Measurements from ENCODE around the gene PARD3B.

DNA sequence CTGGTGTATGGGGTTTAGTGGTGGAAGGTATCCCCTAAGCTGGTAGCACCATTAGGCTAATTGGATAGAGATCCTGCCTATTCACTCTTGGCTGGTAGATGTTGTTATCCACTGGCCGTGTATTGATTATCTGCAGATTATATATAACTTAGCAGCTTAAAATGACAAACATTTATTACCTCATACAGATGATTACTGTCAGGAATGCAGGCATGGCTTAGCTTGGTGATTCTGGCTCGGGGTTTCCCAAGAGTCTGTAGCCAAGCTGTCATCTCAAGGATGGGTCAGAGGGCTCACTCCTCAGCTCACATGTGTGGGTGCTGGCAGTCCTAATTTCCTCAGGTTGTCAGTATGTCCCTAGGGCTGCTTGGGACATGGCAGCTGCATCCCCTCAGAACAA lies 465.8 kb downstream of the PARD3B start:
- TF ChIP-seq EP300 (IDR thresholded peaks at IDR 0.05; ENCODE audit: borderline replicate concordance in 1 of 2, control insufficient read depth in 1 of 2, low read depth in 2 of 2, low read length in 2 of 2): no peak
- TF ChIP-seq, protein P1, sequence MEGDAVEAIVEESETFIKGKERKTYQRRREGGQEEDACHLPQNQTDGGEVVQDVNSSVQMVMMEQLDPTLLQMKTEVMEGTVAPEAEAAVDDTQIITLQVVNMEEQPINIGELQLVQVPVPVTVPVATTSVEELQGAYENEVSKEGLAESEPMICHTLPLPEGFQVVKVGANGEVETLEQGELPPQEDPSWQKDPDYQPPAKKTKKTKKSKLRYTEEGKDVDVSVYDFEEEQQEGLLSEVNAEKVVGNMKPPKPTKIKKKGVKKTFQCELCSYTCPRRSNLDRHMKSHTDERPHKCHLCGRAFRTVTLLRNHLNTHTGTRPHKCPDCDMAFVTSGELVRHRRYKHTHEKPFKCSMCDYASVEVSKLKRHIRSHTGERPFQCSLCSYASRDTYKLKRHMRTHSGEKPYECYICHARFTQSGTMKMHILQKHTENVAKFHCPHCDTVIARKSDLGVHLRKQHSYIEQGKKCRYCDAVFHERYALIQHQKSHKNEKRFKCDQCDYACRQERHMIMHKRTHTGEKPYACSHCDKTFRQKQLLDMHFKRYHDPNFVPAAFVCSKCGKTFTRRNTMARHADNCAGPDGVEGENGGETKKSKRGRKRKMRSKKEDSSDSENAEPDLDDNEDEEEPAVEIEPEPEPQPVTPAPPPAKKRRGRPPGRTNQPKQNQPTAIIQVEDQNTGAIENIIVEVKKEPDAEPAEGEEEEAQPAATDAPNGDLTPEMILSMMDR (IDR thresholded peaks at IDR 0.05 in 2 of 3, conservative IDR thresholded peaks at IDR 0.05 in 1 of 3; ENCODE audit: control insufficient read depth in 2 of 3, extremely low read depth in 1 of 3, insufficient read depth in 1 of 3, low read depth in 3 of 3, low read length in 3 of 3): no peak
- TF ChIP-seq RAD21 (IDR thresholded peaks at IDR 0.05; ENCODE audit: insufficient read depth, low read depth, low read length): no peak
- no peak for TF ChIP-seq TAF1 (IDR thresholded peaks at IDR 0.05; ENCODE audit: borderline replicate concordance, low read depth, low read length)
- no peak for TF ChIP-seq CHD2 (IDR thresholded peaks at IDR 0.05; ENCODE audit: borderline replicate concordance, low read depth, low read length)
- TF ChIP-seq FOXM1 (IDR thresholded peaks at IDR 0.05; ENCODE audit: low read depth, low read length): no peak
- no peak for TF ChIP-seq SIN3A (IDR thresholded peaks at IDR 0.05; ENCODE audit: low read depth, low read length)
- TF ChIP-seq CBFB (IDR thresholded peaks at IDR 0.05; ENCODE audit: low read depth): no peak
- TF ChIP-seq SMARCA5 (IDR thresholded peaks at IDR 0.05): no peak
- TF ChIP-seq NRF1 (conservative IDR thresholded peaks at IDR 0.05; ENCODE audit: low read depth, low read length): no peak
- TF ChIP-seq POLR2A (IDR thresholded peaks at IDR 0.05; ENCODE audit: low read depth, low read length): no peak
- TF ChIP-seq, protein P2, sequence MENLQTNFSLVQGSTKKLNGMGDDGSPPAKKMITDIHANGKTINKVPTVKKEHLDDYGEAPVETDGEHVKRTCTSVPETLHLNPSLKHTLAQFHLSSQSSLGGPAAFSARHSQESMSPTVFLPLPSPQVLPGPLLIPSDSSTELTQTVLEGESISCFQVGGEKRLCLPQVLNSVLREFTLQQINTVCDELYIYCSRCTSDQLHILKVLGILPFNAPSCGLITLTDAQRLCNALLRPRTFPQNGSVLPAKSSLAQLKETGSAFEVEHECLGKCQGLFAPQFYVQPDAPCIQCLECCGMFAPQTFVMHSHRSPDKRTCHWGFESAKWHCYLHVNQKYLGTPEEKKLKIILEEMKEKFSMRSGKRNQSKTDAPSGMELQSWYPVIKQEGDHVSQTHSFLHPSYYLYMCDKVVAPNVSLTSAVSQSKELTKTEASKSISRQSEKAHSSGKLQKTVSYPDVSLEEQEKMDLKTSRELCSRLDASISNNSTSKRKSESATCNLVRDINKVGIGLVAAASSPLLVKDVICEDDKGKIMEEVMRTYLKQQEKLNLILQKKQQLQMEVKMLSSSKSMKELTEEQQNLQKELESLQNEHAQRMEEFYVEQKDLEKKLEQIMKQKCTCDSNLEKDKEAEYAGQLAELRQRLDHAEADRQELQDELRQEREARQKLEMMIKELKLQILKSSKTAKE (IDR thresholded peaks at IDR 0.05; ENCODE audit: low read depth, poor library complexity, severe bottlenecking): no peak
